CD4-positive, alpha-beta memory T cell (primary cell): ENCODE results near the gene GSTO2. TPM values are rescaled to one million over a fixed set of nuclear protein-coding genes. Genes with fewer than 3 reads are reported as not detected.

Experiments used
- CTCF ChIA-PET: fragments of 350-600 bp; sonication (Branson Sonifier 250); formaldehyde crosslinking; loops from one replicate; lab custom pipeline; 2021; ENCODE audit warnings: inconsistent platforms; ENCODE audit not compliant: partially characterized antibody; lab: Charles Lee
- POLR2A ChIA-PET: fragments of 350-600 bp; sonication (Branson Sonifier 250); formaldehyde crosslinking; loops from one replicate; lab custom pipeline; 2021; ENCODE audit not compliant: partially characterized antibody; lab: Charles Lee
- DNase-seq, 5 donors: peaks; one replicate each; pipeline versions ENCODE4 v3.0.0 to v3.0.0-alpha.2; 2020 to 2022; ENCODE audit warnings: mixed read lengths in 1 of 5
- H3K27ac ChIP-seq: one replicate; pipeline ENCODE4 v1.7.0; 2013; ENCODE audit warnings: low read depth, low read length
- H3K27me3 ChIP-seq: 2 replicates; pipeline ENCODE4 v1.7.0; 2013; ENCODE audit warnings: mild to moderate bottlenecking, low read length, moderate library complexity; ENCODE audit not compliant: insufficient read depth
- H3K36me3 ChIP-seq: 2 replicates; pipeline ENCODE4 v1.7.0; 2013; ENCODE audit warnings: mild to moderate bottlenecking, low read length, moderate library complexity; ENCODE audit not compliant: insufficient read depth
- H3K4me1 ChIP-seq: 2 replicates; pipeline ENCODE4 v1.7.0; 2013; ENCODE audit warnings: mild to moderate bottlenecking, low read length, moderate library complexity; ENCODE audit not compliant: insufficient read depth
- H3K4me3 ChIP-seq, 2 donors: one replicate each; pipeline ENCODE4 v1.7.0; 2013; ENCODE audit warnings: low read length in 2 of 2, mild to moderate bottlenecking in 1 of 2
- H3K9me3 ChIP-seq, 2 donors: one replicate each; pipeline ENCODE4 v1.7.0; 2013; ENCODE audit warnings: low read length in 2 of 2, control low read depth in 1 of 2; ENCODE audit not compliant: control insufficient read depth in 1 of 2
- H3K27ac Mint-ChIP-seq, 7 donors: one replicate each; pipeline ENCODE4 v1.8.0; 2020 to 2021; ENCODE audit warnings: mixed read lengths in 7 of 7, mild to moderate bottlenecking in 6 of 7, inconsistent platforms in 3 of 7, moderate library complexity in 3 of 7
- H3K27me3 Mint-ChIP-seq, 2 donors: one replicate each; pipeline ENCODE4 v1.8.0; 2020 to 2021; ENCODE audit warnings: mixed read lengths in 2 of 2
- H3K36me3 Mint-ChIP-seq, 2 donors: one replicate each; pipeline ENCODE4 v1.8.0; 2020 to 2021; ENCODE audit warnings: mixed read lengths in 2 of 2, inconsistent platforms in 1 of 2, mild to moderate bottlenecking in 1 of 2
- H3K4me1 Mint-ChIP-seq, 4 donors: one replicate each; pipeline ENCODE4 v1.8.0; 2020 to 2021; ENCODE audit warnings: mixed read lengths in 4 of 4, mild to moderate bottlenecking in 1 of 4
- H3K4me3 Mint-ChIP-seq, 8 donors: one replicate each; pipeline ENCODE4 v1.8.0; 2020 to 2021; ENCODE audit warnings: mixed read lengths in 8 of 8, mild to moderate bottlenecking in 7 of 8, moderate library complexity in 6 of 8, inconsistent platforms in 3 of 8
- H3K9me3 Mint-ChIP-seq, 8 donors: one replicate each; pipeline ENCODE4 v1.8.0; 2020 to 2021; ENCODE audit warnings: mixed read lengths in 8 of 8, mild to moderate bottlenecking in 5 of 8, inconsistent platforms in 3 of 8, moderate library complexity in 1 of 8
- intact Hi-C: fragments of 100-400 bp; cut with micrococcal nuclease; formaldehyde crosslinking; loops from one replicate; pipeline ENCODE4 v1.15.1; 2023
- polyA plus RNA-seq, 2 donors: library from polyadenylated mRNA; unstranded; fragments of 300-500 nt; fragmentation: Illumina TruSeq; gene quantifications; one replicate each; pipeline ENCODE4 v1.2.3, GENCODE V29; 2021
- total RNA-seq, 2 experiments: library from RNA; stranded (reverse); gene quantifications; one replicate each; pipeline ENCODE4 v1.2.3, GENCODE V29; 2021

GSTO2 gene
- total and polyA plus RNA-seq, 4 experiments from 2014 or later: 0.94 to 2.3 (median 1.4) TPM

- H3K27me3 ChIP-seq: no peaks in the 10 kb centered on the region
- POLR2A ChIA-PET: interaction anchor here (0.6 to 2.7 kb wide), 5 partner anchors 14 to 62 kb away, joined by 3 to 10 read pairs (median 3); partner anchors contain the start of genes CFAP58 and ITPRIP
- H3K36me3 ChIP-seq: no peaks in the 10 kb centered on the region
- Mint-ChIP-seq H3K4me1 (peaks cover 4 to 6% (median 5%) of the 10 kb centered on the region in 4 donors), H3K27ac (peak overlapping the region in 2 of 7 donors; percentile 24 to 25), H3K9me3 (no peaks in the 10 kb centered on the region), H3K4me3 (peak overlapping the region in 2 of 8 donors; percentile 26 to 74), H3K36me3 (no peaks in the 10 kb centered on the region), H3K27me3 (peaks cover 11 to 20% of the 10 kb centered on the region in 2 donors)
- no peaks in the 10 kb centered on the region for H3K9me3 ChIP-seq
- no peak overlapping the region for H3K27ac ChIP-seq
- H3K4me1 ChIP-seq: peaks cover 5% of the 10 kb centered on the region
- H3K4me3 ChIP-seq: no peak overlapping the region
- CTCF ChIA-PET: interaction anchor here (0.6 to 17.3 kb wide), 32 partner anchors 9 to 1098 kb away, joined by 3 to 481 read pairs (median 5); partner anchors contain the start of genes CFAP58, GSTO1 and ITPRIP
- DNase-seq: peak; percentile 83 to 86 (median 85)
- intact Hi-C loops: loop anchor here (1.0 to 2.0 kb wide), 4 partner anchors 14 to 289 kb away; partner anchors contain the start of gene ITPRIP
Measured at GRCh38 chr10:104291439-104291951, 22.5 kb downstream of the GSTO2 start.

GRCh38 chr10:104293011-104293410 is 24.0 kb downstream of the GSTO2 start:
- Histone ChIP-seq H3K4me3 (no peak overlapping the region), H3K36me3 (no peaks in the 10 kb centered on the region), H3K27me3 (no peaks in the 10 kb centered on the region), H3K27ac (no peak overlapping the region), H3K4me1 (peaks cover 5% of the 10 kb centered on the region), H3K9me3 (no peaks in the 10 kb centered on the region)
- Mint-ChIP-seq H3K36me3 (no peaks in the 10 kb centered on the region), H3K27ac (no peak overlapping the region), H3K4me3 (no peak overlapping the region), H3K9me3 (no peaks in the 10 kb centered on the region), H3K27me3 (peaks cover 7 to 16% of the 10 kb centered on the region in 2 donors), H3K4me1 (peaks cover 4 to 6% (median 5%) of the 10 kb centered on the region in 4 donors)
- POLR2A ChIA-PET: interaction anchor here (1.2 kb wide), 1 partner anchor 46 kb away, joined by 4 read pairs; the partner anchor contains the start of gene ITPRIP
- no peak for DNase-seq
- intact Hi-C loops: no loop called here
- CTCF ChIA-PET: interaction anchor here (0.7 to 17.3 kb wide), 14 partner anchors 10 to 392 kb away, joined by 3 to 481 read pairs (median 9); partner anchors contain the start of genes CFAP58, GSTO2 and ITPRIP

GRCh38 chr10:104293781-104294321 is 24.9 kb downstream of the GSTO2 start:
- peaks cover 7 to 13% of the 10 kb centered on the region in 2 donors for H3K27me3 Mint-ChIP-seq
- H3K9me3 ChIP-seq: no peaks in the 10 kb centered on the region
- CTCF ChIA-PET: interaction anchor here (0.7 to 17.3 kb wide), 10 partner anchors 11 to 1693 kb away, joined by 3 to 481 read pairs (median 12); partner anchors contain the start of genes CFAP58 and ITPRIP
- no peaks in the 10 kb centered on the region for H3K36me3 Mint-ChIP-seq
- peaks cover 4 to 6% (median 5%) of the 10 kb centered on the region in 4 donors for H3K4me1 Mint-ChIP-seq
- no peak overlapping the region for H3K27ac ChIP-seq
- no peak overlapping the region for H3K27ac Mint-ChIP-seq
- DNase-seq: no peak
- H3K36me3 ChIP-seq: no peaks in the 10 kb centered on the region
- H3K4me3 ChIP-seq: no peak overlapping the region
- H3K9me3 Mint-ChIP-seq: no peaks in the 10 kb centered on the region
- H3K4me1 ChIP-seq: peaks cover 5% of the 10 kb centered on the region
- POLR2A ChIA-PET: interaction anchor here (0.7 to 1.2 kb wide), 2 partner anchors 45 to 111 kb away, joined by 3 to 4 read pairs; partner anchors contain the start of gene ITPRIP
- H3K4me3 Mint-ChIP-seq: no peak overlapping the region
- intact Hi-C loops: no loop called here
- no peaks in the 10 kb centered on the region for H3K27me3 ChIP-seq

GRCh38 chr10:104296687-104297436 is 27.9 kb downstream of the GSTO2 start:
- Mint-ChIP-seq H3K4me1 (peaks cover 7 to 21% (median 8%) of the 10 kb centered on the region in 4 donors), H3K27ac (no peak overlapping the region), H3K4me3 (no peak overlapping the region), H3K36me3 (no peaks in the 10 kb centered on the region), H3K9me3 (no peaks in the 10 kb centered on the region), H3K27me3 (peaks cover 3 to 9% of the 10 kb centered on the region in 2 donors)
- ChIA-PET CTCF (interaction anchor here (1.2 to 17.3 kb wide), 5 partner anchors 8 to 53 kb away, joined by 3 to 481 read pairs (median 163); partner anchors contain the start of gene CFAP58), POLR2A (no interaction called here)
- Histone ChIP-seq H3K4me1 (peaks cover 9% of the 10 kb centered on the region), H3K27me3 (no peaks in the 10 kb centered on the region), H3K36me3 (no peaks in the 10 kb centered on the region), H3K27ac (no peak overlapping the region), H3K4me3 (no peak overlapping the region), H3K9me3 (no peaks in the 10 kb centered on the region)
- intact Hi-C loops: no loop called here
- no peak for DNase-seq

GRCh38 chr10:104297697-104298660 is 29.0 kb downstream of the GSTO2 start:
- Mint-ChIP-seq H3K4me1 (peaks cover 7 to 29% (median 8%) of the 10 kb centered on the region in 4 donors), H3K36me3 (no peaks in the 10 kb centered on the region), H3K27ac (no peak overlapping the region), H3K9me3 (no peaks in the 10 kb centered on the region), H3K27me3 (peaks cover 3 to 9% of the 10 kb centered on the region in 2 donors), H3K4me3 (no peak overlapping the region)
- intact Hi-C loops: no loop called here
- H3K27me3 ChIP-seq: no peaks in the 10 kb centered on the region
- ChIA-PET CTCF (interaction anchor here (1.1 to 17.3 kb wide), 3 partner anchors 9 to 52 kb away, joined by 4 to 481 read pairs (median 5); partner anchors contain the start of gene CFAP58), POLR2A (no interaction called here)
- no peak overlapping the region for H3K4me3 ChIP-seq
- no peak for DNase-seq
- no peak overlapping the region for H3K27ac ChIP-seq
- no peaks in the 10 kb centered on the region for H3K36me3 ChIP-seq
- H3K4me1 ChIP-seq: peaks cover 9% of the 10 kb centered on the region
- H3K9me3 ChIP-seq: no peaks in the 10 kb centered on the region

- POLR2A ChIA-PET: no interaction called here
- no peak overlapping the region for H3K27ac Mint-ChIP-seq
- Histone ChIP-seq H3K4me3 (no peak overlapping the region), H3K27ac (no peak overlapping the region), H3K27me3 (no peaks in the 10 kb centered on the region), H3K4me1 (peaks cover 14% of the 10 kb centered on the region), H3K36me3 (no peaks in the 10 kb centered on the region), H3K9me3 (no peaks in the 10 kb centered on the region)
- peaks cover 3 to 9% of the 10 kb centered on the region in 2 donors for H3K27me3 Mint-ChIP-seq
- peaks cover 7 to 40% (median 15%) of the 10 kb centered on the region in 4 donors for H3K4me1 Mint-ChIP-seq
- CTCF ChIA-PET: interaction anchor here (0.7 to 17.3 kb wide), 7 partner anchors 8 to 51 kb away, joined by 3 to 481 read pairs (median 5); partner anchors contain the start of gene CFAP58
- H3K36me3 Mint-ChIP-seq: no peaks in the 10 kb centered on the region
- no peaks in the 10 kb centered on the region for H3K9me3 Mint-ChIP-seq
- intact Hi-C loops: no loop called here
- H3K4me3 Mint-ChIP-seq: no peak overlapping the region
- no peak for DNase-seq
Measured at GRCh38 chr10:104299031-104299904, 30.3 kb downstream of the GSTO2 start.
